Gastrocnemius medialis (tissue), 4 donors: ENCODE results near the gene CTSA.

ENCODE experiments used
- CTCF ChIP-seq, 5 experiments: fragments of 450-650 bp in 3 of 5; fragments of 200-600 bp in 2 of 5; sonication (generic) in 2 of 5; IDR thresholded peaks in 4 of 5; conservative IDR thresholded peaks in 1 of 5; 1 replicate in 4 of 5; 2 replicates in 1 of 5; pipeline ENCODE4 v1.5.1; 2016 to 2019; ENCODE audit warnings: antibody characterized with exemption in 5 of 5, mild to moderate bottlenecking in 3 of 5, moderate library complexity in 3 of 5
- POLR2A ChIP-seq, 2 donors: fragments of 450-650 bp; IDR thresholded peaks; one replicate each; pipeline ENCODE4 v1.6.1; 2017; ENCODE audit warnings: antibody characterized with exemption in 2 of 2, mild to moderate bottlenecking in 2 of 2, moderate library complexity in 2 of 2

GRCh38 chr20:45924391-45925261 is 33.5 kb downstream of the CTSA start:
- TF ChIP-seq CTCF (IDR thresholded peaks at IDR 0.05 in 4 of 5, conservative IDR thresholded peaks at IDR 0.05 in 1 of 5) (no peak), POLR2A (IDR thresholded peaks at IDR 0.05) (no peak)
